ENCODE results near the gene RAB11FIP4. TPM values are rescaled to one million over a fixed set of nuclear protein-coding genes. Genes with fewer than 3 reads are reported as not detected.

Gene RAB11FIP4
- total RNA-seq, 4 donors from 2014 or later = 9.9 to 23.6 (median 16.1) TPM

DNA sequence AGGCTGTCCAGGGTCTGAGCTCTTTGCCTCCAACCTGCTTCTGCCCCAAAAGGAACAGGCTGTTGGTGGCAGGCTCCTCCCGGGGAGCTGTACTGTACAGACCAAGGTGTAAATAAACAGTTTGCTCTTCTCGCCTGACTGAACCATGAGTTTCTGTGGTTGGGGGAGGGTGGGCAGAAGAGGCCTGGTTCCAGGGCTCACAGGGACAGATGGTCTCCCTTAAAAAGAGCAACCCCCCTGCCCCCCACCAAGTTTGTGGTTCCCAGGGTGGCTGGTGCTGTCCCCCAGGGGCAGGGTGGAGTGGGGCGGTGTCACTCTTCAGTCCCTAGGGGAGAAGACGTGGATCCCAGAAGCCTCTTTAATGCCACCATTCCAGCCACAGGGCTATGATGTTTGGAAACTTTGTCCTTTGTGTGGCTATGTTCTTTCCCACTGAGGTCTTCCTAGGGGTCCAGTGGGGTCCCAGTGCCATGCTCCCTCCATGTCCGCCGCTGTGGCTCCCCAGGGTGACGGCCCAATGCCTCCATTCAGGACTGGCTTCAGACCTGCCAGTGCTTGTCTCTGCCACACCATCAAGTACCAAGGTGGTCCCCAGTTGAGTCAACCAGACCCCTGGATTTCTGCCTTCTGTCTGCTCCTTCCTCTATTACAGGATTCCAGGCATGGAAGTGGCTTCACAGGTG, 146.7 kb downstream of the RAB11FIP4 start:
- intact Hi-C loops (cut with DNase I) = no loop called here

DNA sequence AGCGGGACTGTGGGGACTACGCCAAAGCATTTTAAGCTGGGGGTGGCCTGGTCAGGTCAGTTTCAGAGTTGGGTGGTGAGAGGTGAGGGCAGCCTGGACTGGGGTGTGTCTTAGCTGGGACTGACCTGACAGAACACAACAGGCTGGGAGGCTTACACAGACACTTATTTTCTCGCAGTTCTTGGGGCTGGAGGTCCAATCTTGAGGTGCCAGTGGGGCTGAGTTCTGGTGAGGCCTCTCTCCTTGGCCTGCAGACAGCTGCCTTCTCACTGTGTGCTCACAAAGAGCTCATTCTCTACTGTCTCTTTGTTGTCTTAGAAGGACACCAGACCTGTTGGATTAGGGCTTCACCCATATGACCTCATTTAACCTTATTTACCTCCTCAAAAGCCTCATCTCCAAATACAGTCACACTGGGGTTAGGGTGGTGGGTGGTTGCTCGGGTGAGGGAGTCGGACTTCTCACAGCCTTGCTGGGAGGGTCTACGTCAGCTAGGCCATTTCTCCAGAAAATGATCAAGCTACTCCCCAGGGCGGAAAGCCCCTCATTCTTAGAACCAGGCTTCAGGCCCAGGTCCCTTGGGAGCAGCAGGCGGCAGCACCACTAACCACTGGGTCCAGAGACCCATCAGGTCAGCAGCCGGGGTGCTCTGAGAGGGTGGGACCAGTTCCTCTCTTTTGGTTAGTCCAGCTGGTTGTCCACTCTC, 149.3 kb downstream of the RAB11FIP4 start:
- no peak overlapping the region for H3K4me3 ChIP-seq
- no peaks in the 10 kb centered on the region for H3K36me3 ChIP-seq
- 86 to 89% methylated on average over 2 to 7 of the region's 9 CpGs for WGBS, 2 donors
- H3K4me1 ChIP-seq = peaks cover 10 to 35% (median 14%) of the 10 kb centered on the region in 3 donors
- no peaks in the 10 kb centered on the region for H3K9me3 ChIP-seq
- TF ChIP-seq, protein P1, sequence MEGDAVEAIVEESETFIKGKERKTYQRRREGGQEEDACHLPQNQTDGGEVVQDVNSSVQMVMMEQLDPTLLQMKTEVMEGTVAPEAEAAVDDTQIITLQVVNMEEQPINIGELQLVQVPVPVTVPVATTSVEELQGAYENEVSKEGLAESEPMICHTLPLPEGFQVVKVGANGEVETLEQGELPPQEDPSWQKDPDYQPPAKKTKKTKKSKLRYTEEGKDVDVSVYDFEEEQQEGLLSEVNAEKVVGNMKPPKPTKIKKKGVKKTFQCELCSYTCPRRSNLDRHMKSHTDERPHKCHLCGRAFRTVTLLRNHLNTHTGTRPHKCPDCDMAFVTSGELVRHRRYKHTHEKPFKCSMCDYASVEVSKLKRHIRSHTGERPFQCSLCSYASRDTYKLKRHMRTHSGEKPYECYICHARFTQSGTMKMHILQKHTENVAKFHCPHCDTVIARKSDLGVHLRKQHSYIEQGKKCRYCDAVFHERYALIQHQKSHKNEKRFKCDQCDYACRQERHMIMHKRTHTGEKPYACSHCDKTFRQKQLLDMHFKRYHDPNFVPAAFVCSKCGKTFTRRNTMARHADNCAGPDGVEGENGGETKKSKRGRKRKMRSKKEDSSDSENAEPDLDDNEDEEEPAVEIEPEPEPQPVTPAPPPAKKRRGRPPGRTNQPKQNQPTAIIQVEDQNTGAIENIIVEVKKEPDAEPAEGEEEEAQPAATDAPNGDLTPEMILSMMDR (IDR thresholded peaks at IDR 0.05) = no peak
- no peak for TF ChIP-seq POLR2A (IDR thresholded peaks at IDR 0.05)
- H3K27ac ChIP-seq = peak overlapping the region in 1 of 4 donors; percentile 11
- intact Hi-C loops (cut with DNase I) = no loop called here
- no peak for DNase-seq
- no peaks in the 10 kb centered on the region for H3K27me3 ChIP-seq

More for the DNA sequence above, 146.7 kb downstream of the RAB11FIP4 start:
- Histone ChIP-seq H3K4me3 (no peak overlapping the region), H3K9me3 (no peaks in the 10 kb centered on the region), H3K27me3 (no peaks in the 10 kb centered on the region), H3K36me3 (no peaks in the 10 kb centered on the region), H3K27ac (peak overlapping the region; percentile 47 to 73 (median 58)), H3K4me1 (peaks cover 10 to 55% (median 26%) of the 10 kb centered on the region in 3 donors)
- 80% methylated on average over 5 of the region's 7 CpGs; no CpG with 5 or more reads in 1 of the 2 donors for WGBS, 2 donors
- DNase-seq = no peak
- no peak for TF ChIP-seq POLR2A (IDR thresholded peaks at IDR 0.05)
- TF ChIP-seq, protein P1 (IDR thresholded peaks at IDR 0.05) = no peak

DNA sequence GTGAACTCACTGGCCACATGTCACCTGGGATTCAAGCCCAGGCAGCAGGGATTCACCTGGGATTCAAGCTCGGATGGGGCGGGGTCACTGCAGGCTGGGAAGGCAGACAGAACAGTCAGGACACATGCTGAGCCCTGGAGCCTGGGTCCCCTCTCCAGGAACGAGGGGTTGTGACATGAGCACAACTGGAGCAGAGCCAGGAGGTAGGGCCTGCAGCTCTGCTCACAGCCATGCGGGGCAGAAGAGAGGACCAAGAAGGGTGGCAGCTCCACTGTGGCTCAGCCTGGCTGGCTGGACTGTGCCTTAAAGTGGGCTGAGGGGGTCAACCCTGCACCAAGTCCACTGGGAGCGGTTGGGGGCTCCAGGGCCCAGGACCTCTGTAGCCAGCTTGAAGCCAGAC, 150.1 kb downstream of the RAB11FIP4 start:
- no peak overlapping the region for H3K4me3 ChIP-seq
- intact Hi-C loops (cut with DNase I) = no loop called here
- peaks cover 10 to 34% (median 14%) of the 10 kb centered on the region in 3 donors for H3K4me1 ChIP-seq
- TF ChIP-seq, protein P1 (IDR thresholded peaks at IDR 0.05) = peak in 1 of 6 experiments; percentile 13
- no peak for TF ChIP-seq POLR2A (IDR thresholded peaks at IDR 0.05)
- DNase-seq = no peak
- no peaks in the 10 kb centered on the region for H3K36me3 ChIP-seq
- no peaks in the 10 kb centered on the region for H3K9me3 ChIP-seq
- H3K27me3 ChIP-seq = no peaks in the 10 kb centered on the region
- WGBS, 2 donors = 100% methylated on average over 1 of the region's 5 CpGs; no CpG with 5 or more reads in 1 of the 2 donors
- no peak overlapping the region for H3K27ac ChIP-seq

DNA sequence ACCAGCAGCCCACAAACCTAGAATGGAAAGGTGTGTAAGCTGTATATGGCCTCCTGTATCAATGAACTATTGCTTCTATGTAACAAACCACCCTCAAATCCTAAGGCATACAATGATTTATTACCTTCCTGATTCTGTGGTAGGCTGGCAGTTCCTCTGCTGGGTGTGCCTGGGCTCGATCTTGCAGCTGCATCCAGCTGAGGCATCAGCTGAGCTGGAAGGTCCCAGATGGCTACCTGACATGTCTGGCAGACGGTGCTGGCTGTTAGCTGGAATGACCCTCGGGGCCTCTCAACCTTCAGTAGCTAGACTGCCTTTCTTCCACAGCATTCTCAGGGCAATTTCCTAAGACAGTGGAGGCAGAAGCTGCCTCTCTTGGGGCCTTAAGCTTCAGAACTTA, 152.7 kb downstream of the RAB11FIP4 start:
- no peak for DNase-seq
- intact Hi-C loops (cut with DNase I) = no loop called here
- no peak overlapping the region for H3K4me3 ChIP-seq
- H3K36me3 ChIP-seq = no peaks in the 10 kb centered on the region
- no peaks in the 10 kb centered on the region for H3K9me3 ChIP-seq
- no peaks in the 10 kb centered on the region for H3K27me3 ChIP-seq
- WGBS, 2 donors = 17 to 20% methylated on average over 1 to 2 of the region's 3 CpGs
- TF ChIP-seq POLR2A (IDR thresholded peaks at IDR 0.05) = no peak
- TF ChIP-seq, protein P1 (IDR thresholded peaks at IDR 0.05) = no peak
- H3K4me1 ChIP-seq = peaks cover 0 to 22% (median 0%) of the 10 kb centered on the region in 3 donors
- no peak overlapping the region for H3K27ac ChIP-seq

DNA sequence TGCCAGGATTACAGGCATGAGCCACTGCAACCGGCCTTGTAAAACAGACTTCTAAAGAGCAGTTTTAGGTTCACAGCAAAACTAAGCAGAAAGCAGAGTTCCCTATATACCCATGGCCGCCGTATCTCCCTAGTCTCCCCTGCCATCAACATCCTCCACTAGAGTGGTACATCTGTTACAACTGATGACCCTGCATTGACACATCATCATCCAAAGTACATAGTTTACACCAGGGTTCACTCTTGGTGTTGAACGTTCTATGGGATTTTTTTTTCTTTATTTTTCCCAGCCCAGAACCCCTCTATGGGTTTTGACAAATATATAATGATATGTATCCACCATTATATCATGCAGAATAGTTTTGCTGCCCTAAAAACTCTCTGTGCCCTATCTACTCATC, 155.2 kb downstream of the RAB11FIP4 start:
- no peak overlapping the region for H3K4me3 ChIP-seq
- DNase-seq = no peak
- H3K36me3 ChIP-seq = no peaks in the 10 kb centered on the region
- intact Hi-C loops (cut with DNase I) = no loop called here
- H3K27ac ChIP-seq = no peak overlapping the region
- H3K9me3 ChIP-seq = no peaks in the 10 kb centered on the region
- peaks cover 0 to 25% (median 0%) of the 10 kb centered on the region in 3 donors for H3K4me1 ChIP-seq
- no peaks in the 10 kb centered on the region for H3K27me3 ChIP-seq
- TF ChIP-seq, protein P1 (IDR thresholded peaks at IDR 0.05) = no peak
- TF ChIP-seq POLR2A (IDR thresholded peaks at IDR 0.05) = no peak
- WGBS, 2 donors = 65 to 87% methylated on average over 4 of the region's 4 CpGs
